WTC11 (cell line): ENCODE measurements around the gene ARHGAP42.

Source experiments
- ATF6 ChIP-seq: sonication (generic); formaldehyde crosslinking; IDR thresholded peaks from 2 replicates; pipeline ENCODE4 v1.8.1; 2023; ENCODE audit warnings: mild to moderate bottlenecking, missing genetic modification reagents
- CTCF ChIP-seq: fragments of 200-600 bp; IDR thresholded peaks from 2 replicates; pipeline ENCODE4 v1.8.0; 2022; ENCODE audit warnings: antibody characterized with exemption
- E2F5 ChIP-seq: sonication (generic); formaldehyde crosslinking; IDR thresholded peaks from 2 replicates; pipeline ENCODE4 v1.8.1; 2022; ENCODE audit warnings: mild to moderate bottlenecking, moderate library complexity, missing genetic modification reagents
- ESRRA ChIP-seq: sonication (generic); formaldehyde crosslinking; IDR thresholded peaks from 2 replicates; pipeline ENCODE4 v1.8.1; 2022; ENCODE audit warnings: mild to moderate bottlenecking, missing genetic modification reagents, borderline replicate concordance
- FOXJ3 ChIP-seq: sonication (generic); formaldehyde crosslinking; IDR thresholded peaks from 2 replicates; pipeline ENCODE4 v1.9.0; 2021; ENCODE audit warnings: missing genetic modification reagents, mild to moderate bottlenecking, borderline replicate concordance
- GTF2I ChIP-seq: fragments of 250-450 bp; sonication (Bioruptor Pico); conservative IDR thresholded peaks from 2 replicates; pipeline ENCODE4 v1.4.0; 2021; ENCODE audit warnings: mild to moderate bottlenecking
- HMGA2 ChIP-seq: fragments of 250-450 bp; sonication (Bioruptor Pico); IDR thresholded peaks from 2 replicates; pipeline ENCODE4 v1.4.0; 2021; ENCODE audit warnings: mild to moderate bottlenecking, moderate library complexity
- JUN ChIP-seq: sonication (generic); formaldehyde crosslinking; IDR thresholded peaks from 2 replicates; pipeline ENCODE4 v1.8.0; 2023; ENCODE audit warnings: mild to moderate bottlenecking, missing genetic modification reagents
- NR2C2 ChIP-seq: sonication (generic); formaldehyde crosslinking; IDR thresholded peaks from 2 replicates; pipeline ENCODE4 v1.8.0; 2022; ENCODE audit warnings: mild to moderate bottlenecking, missing genetic modification reagents
- NR3C1 ChIP-seq: sonication (generic); formaldehyde crosslinking; conservative IDR thresholded peaks from 2 replicates; pipeline ENCODE4 v1.8.1; 2023; ENCODE audit warnings: low read depth, mild to moderate bottlenecking, missing genetic modification reagents
- USF1 ChIP-seq: sonication (generic); formaldehyde crosslinking; IDR thresholded peaks from 2 replicates; pipeline ENCODE4 v1.8.0; 2022; ENCODE audit warnings: mild to moderate bottlenecking, missing genetic modification reagents
- USF2 ChIP-seq: sonication (generic); formaldehyde crosslinking; IDR thresholded peaks from 2 replicates; pipeline ENCODE4 v1.8.1; 2023; ENCODE audit warnings: mild to moderate bottlenecking, missing genetic modification reagents, moderate library complexity
- ZNF671 ChIP-seq: fragments of 250-450 bp; sonication (Bioruptor Pico); IDR thresholded peaks from 2 replicates; pipeline ENCODE4 v1.8.0; 2021; ENCODE audit warnings: mild to moderate bottlenecking

GRCh38 chr11:100849009-100849900, 162.2 kb downstream of the ARHGAP42 start:
- no peak for TF ChIP-seq NR2C2
- TF ChIP-seq NR3C1 = no peak
- no peak for TF ChIP-seq CTCF
- TF ChIP-seq E2F5 = no peak
- no peak for TF ChIP-seq HMGA2 (CRISPR knock-in tag)
- no peak for TF ChIP-seq FOXJ3
- TF ChIP-seq USF1 (CRISPR knock-in tag) = no peak
- no peak for TF ChIP-seq JUN (CRISPR knock-in tag)
- no peak for TF ChIP-seq ZNF671 (CRISPR knock-in tag)
- TF ChIP-seq GTF2I (CRISPR knock-in tag) = no peak
- no peak for TF ChIP-seq ATF6
- TF ChIP-seq USF2 (CRISPR knock-in tag) = no peak
- TF ChIP-seq ESRRA (CRISPR knock-in tag) = no peak
